ENCODE results near the gene ISLR2.
"Not testable (repeated sequence)": the region's sequence is repeated elsewhere in the genome, so short reads cannot be mapped to it uniquely, and the experiment has no call there.

The ISLR2 gene

GRCh38 chr15:74130155-74130848 is at the start of gene ISLR2:
Gene ISLR2, plus strand, starts transcription at chr15:74130586. Its CDS starts 2,169 bp downstream, at chr15:74132755.
- peak; percentile 44 for DNase-seq

GRCh38 chr15:74082450-74082849 is 47.9 kb upstream of the ISLR2 start, which contains the start of gene GOLGA6A:
Gene GOLGA6A, minus strand, starts transcription at chr15:74082550. Its CDS starts 41 bp downstream, at chr15:74082509.
- DNase-seq: not testable (repeated sequence)

- DNase-seq: not testable (repeated sequence)
Measured at GRCh38 chr15:74094567-74094966, 35.8 kb upstream of the ISLR2 start.

GRCh38 chr15:74095610-74096009 is 34.8 kb upstream of the ISLR2 start:
- not testable (repeated sequence) for DNase-seq

GRCh38 chr15:74096753-74097474 is 33.5 kb upstream of the ISLR2 start:
- not testable (repeated sequence) for DNase-seq

GRCh38 chr15:74099963-74100733 is 30.2 kb upstream of the ISLR2 start:
- DNase-seq: peak; percentile 90

- DNase-seq: no peak
Measured at GRCh38 chr15:74108111-74108510, 22.3 kb upstream of the ISLR2 start.

- DNase-seq: not testable (repeated sequence)
Measured at GRCh38 chr15:74108611-74109010, 21.8 kb upstream of the ISLR2 start.

- no peak for DNase-seq
Measured at GRCh38 chr15:74109713-74110112, 20.7 kb upstream of the ISLR2 start.

- no peak for DNase-seq
Measured at GRCh38 chr15:74120426-74120825, 10.0 kb upstream of the ISLR2 start.

GRCh38 chr15:74121039-74121438 is 9.3 kb upstream of the ISLR2 start:
- no peak for DNase-seq

- DNase-seq: no peak
Measured at GRCh38 chr15:74121858-74122257, 8.5 kb upstream of the ISLR2 start.

- DNase-seq: no peak
Measured at GRCh38 chr15:74122403-74123130, 7.8 kb upstream of the ISLR2 start.

- DNase-seq: peak; percentile 19
Measured at GRCh38 chr15:74123131-74123429, 7.3 kb upstream of the ISLR2 start.

- DNase-seq: no peak
Measured at GRCh38 chr15:74123658-74124057, 6.7 kb upstream of the ISLR2 start.

- no peak for DNase-seq
Measured at GRCh38 chr15:74124196-74124595, 6.2 kb upstream of the ISLR2 start.

- DNase-seq: no peak
Measured at GRCh38 chr15:74124759-74125158, 5.6 kb upstream of the ISLR2 start.

- DNase-seq: peak; percentile 92
Measured at GRCh38 chr15:74127255-74127953, 3.0 kb upstream of the ISLR2 start.

- peak; percentile 14 for DNase-seq
Measured at GRCh38 chr15:74127954-74128784, 2.2 kb upstream of the ISLR2 start.

- peak; percentile 5 for DNase-seq
Measured at GRCh38 chr15:74128785-74129585, 1.4 kb upstream of the ISLR2 start.

Measured in hematopoietic multipotent progenitor cell treated with erythropoietin and hydrocortisone succinate and interleukin-3 and kit ligand, for 6 days (in vitro differentiated cells).